ENCODE data around the gene COX5B.

DNA sequence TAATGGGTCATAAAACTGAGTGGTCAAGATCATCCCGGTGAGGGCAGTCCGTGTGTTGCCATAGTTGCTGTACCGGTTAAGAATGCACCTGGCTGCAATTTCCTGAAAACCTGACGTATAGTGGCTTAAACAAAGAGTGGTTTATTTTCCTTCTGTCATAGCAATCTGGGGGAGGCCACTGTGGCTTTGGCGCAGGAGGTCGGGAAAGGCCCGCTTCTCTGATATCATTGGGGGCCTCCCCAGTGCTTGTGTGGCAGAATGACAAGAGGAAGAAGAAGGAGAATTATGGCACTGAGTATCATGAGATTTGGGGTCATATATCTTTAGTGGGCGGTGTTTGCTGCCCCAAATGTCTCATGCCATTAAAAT, 28.0 kb downstream of the COX5B start:
- TF ChIP-seq, protein P1, sequence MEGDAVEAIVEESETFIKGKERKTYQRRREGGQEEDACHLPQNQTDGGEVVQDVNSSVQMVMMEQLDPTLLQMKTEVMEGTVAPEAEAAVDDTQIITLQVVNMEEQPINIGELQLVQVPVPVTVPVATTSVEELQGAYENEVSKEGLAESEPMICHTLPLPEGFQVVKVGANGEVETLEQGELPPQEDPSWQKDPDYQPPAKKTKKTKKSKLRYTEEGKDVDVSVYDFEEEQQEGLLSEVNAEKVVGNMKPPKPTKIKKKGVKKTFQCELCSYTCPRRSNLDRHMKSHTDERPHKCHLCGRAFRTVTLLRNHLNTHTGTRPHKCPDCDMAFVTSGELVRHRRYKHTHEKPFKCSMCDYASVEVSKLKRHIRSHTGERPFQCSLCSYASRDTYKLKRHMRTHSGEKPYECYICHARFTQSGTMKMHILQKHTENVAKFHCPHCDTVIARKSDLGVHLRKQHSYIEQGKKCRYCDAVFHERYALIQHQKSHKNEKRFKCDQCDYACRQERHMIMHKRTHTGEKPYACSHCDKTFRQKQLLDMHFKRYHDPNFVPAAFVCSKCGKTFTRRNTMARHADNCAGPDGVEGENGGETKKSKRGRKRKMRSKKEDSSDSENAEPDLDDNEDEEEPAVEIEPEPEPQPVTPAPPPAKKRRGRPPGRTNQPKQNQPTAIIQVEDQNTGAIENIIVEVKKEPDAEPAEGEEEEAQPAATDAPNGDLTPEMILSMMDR (IDR thresholded peaks at IDR 0.05): no peak
- TF ChIP-seq, protein P2, sequence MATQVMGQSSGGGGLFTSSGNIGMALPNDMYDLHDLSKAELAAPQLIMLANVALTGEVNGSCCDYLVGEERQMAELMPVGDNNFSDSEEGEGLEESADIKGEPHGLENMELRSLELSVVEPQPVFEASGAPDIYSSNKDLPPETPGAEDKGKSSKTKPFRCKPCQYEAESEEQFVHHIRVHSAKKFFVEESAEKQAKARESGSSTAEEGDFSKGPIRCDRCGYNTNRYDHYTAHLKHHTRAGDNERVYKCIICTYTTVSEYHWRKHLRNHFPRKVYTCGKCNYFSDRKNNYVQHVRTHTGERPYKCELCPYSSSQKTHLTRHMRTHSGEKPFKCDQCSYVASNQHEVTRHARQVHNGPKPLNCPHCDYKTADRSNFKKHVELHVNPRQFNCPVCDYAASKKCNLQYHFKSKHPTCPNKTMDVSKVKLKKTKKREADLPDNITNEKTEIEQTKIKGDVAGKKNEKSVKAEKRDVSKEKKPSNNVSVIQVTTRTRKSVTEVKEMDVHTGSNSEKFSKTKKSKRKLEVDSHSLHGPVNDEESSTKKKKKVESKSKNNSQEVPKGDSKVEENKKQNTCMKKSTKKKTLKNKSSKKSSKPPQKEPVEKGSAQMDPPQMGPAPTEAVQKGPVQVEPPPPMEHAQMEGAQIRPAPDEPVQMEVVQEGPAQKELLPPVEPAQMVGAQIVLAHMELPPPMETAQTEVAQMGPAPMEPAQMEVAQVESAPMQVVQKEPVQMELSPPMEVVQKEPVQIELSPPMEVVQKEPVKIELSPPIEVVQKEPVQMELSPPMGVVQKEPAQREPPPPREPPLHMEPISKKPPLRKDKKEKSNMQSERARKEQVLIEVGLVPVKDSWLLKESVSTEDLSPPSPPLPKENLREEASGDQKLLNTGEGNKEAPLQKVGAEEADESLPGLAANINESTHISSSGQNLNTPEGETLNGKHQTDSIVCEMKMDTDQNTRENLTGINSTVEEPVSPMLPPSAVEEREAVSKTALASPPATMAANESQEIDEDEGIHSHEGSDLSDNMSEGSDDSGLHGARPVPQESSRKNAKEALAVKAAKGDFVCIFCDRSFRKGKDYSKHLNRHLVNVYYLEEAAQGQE (IDR thresholded peaks at IDR 0.05; ENCODE audit: insufficient read depth in 1 of 2, low read depth in 2 of 2, low read length in 1 of 2): no peak

All from Panc1 (cell line).